ENCODE results near the gene NINJ1.
"Not testable (repeated sequence)": the region's sequence is repeated elsewhere in the genome, so short reads cannot be mapped to it uniquely, and the experiment has no call there.

The NINJ1 gene

DNA sequence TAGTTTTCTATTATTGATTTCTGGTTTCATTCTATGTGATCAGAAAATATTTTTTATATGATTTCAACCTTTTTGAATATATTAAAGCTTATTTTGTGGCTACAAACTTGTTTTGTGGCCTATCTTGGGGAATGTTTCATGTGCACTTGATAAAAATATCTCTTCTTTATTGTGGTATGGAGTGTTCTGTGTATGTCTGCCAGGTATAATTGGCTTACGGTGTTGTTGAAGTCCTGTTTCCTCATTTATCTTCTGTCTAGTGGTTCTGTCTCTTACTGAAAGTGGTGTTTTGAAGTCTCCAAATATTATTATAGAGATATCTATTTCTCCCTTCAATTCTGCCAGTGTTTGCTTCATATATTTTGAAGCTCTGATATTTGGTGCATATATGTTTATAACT lies 28.4 kb downstream of the NINJ1 start:
- H3K36me3 ChIP-seq (ENCODE audit: control insufficient read depth in 1 of 2, insufficient read depth in 2 of 2, low read length in 2 of 2): peaks cover 0 to 14% of the 10 kb centered on the region in 2 donors
- no peaks in the 10 kb centered on the region for H3K27me3 ChIP-seq (ENCODE audit: low read depth, low read length)
- H3K4me3 ChIP-seq (ENCODE audit: low read depth in 1 of 2, low read length in 2 of 2): no peak overlapping the region
- H3K9me3 ChIP-seq (ENCODE audit: control insufficient read depth in 1 of 2, low read length in 2 of 2): peaks cover 0 to 7% of the 10 kb centered on the region in 2 donors
- H3K27ac ChIP-seq (ENCODE audit: low read length): no peak overlapping the region
- no peaks in the 10 kb centered on the region for H3K4me1 ChIP-seq (ENCODE audit: control insufficient read depth in 1 of 2, insufficient read depth in 2 of 2, low read length in 2 of 2)

DNA sequence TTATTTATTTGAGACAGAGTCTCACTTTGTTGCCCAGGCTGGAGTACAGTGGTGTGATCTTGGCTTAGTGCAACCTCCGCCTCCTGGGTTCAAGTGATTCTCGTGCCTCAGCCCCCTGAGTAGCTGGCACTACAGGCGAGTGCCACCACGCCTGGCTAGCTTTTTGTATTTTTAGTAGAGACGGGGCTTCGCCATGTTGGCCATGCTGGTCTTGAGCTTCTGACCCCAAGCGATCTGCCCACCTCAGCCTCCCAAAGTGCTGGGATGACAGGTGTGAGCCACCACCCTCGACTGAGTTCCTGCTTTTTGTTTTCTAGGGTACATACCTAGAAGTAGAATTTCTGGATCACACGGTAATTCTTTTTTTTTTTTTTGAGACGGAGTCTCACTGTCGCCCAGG lies 33.0 kb downstream of the NINJ1 start:
- not testable (repeated sequence) for H3K9me3 ChIP-seq (ENCODE audit: control insufficient read depth in 1 of 2, low read length in 2 of 2); H3K4me3 ChIP-seq (ENCODE audit: low read depth in 1 of 2, low read length in 2 of 2); H3K36me3 ChIP-seq (ENCODE audit: control insufficient read depth in 1 of 2, insufficient read depth in 2 of 2, low read length in 2 of 2); H3K27ac ChIP-seq (ENCODE audit: low read length); H3K27me3 ChIP-seq (ENCODE audit: low read depth, low read length)
- peaks cover 21 to 33% of the 10 kb centered on the region in 2 donors for H3K4me1 ChIP-seq (ENCODE audit: control insufficient read depth in 1 of 2, insufficient read depth in 2 of 2, low read length in 2 of 2)

DNA sequence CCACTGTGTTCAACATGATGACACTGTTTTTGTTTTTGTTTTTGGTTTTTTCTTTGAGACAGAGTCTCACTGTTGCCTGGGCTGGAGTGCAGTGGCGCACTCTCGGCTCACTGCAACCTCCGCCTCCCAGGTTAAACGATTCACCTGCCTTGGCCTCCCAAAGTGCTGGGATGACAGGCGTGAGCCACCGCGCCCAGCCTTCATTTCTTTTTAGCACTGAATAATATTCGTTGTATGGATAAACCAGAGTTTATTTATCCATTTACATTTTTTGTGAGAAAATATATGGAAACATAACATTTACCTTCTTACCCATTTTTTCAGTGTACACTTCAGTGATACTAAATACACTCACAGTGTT lies 33.8 kb downstream of the NINJ1 start:
- Histone ChIP-seq H3K4me3 (ENCODE audit: low read depth in 1 of 2, low read length in 2 of 2) (no peak overlapping the region), H3K27me3 (ENCODE audit: low read depth, low read length) (no peaks in the 10 kb centered on the region), H3K27ac (ENCODE audit: low read length) (no peak overlapping the region), H3K9me3 (ENCODE audit: control insufficient read depth in 1 of 2, low read length in 2 of 2) (peaks cover 0 to 7% of the 10 kb centered on the region in 2 donors), H3K36me3 (ENCODE audit: control insufficient read depth in 1 of 2, insufficient read depth in 2 of 2, low read length in 2 of 2) (no peaks in the 10 kb centered on the region), H3K4me1 (ENCODE audit: control insufficient read depth in 1 of 2, insufficient read depth in 2 of 2, low read length in 2 of 2) (peaks cover 21 to 33% of the 10 kb centered on the region in 2 donors)

DNA sequence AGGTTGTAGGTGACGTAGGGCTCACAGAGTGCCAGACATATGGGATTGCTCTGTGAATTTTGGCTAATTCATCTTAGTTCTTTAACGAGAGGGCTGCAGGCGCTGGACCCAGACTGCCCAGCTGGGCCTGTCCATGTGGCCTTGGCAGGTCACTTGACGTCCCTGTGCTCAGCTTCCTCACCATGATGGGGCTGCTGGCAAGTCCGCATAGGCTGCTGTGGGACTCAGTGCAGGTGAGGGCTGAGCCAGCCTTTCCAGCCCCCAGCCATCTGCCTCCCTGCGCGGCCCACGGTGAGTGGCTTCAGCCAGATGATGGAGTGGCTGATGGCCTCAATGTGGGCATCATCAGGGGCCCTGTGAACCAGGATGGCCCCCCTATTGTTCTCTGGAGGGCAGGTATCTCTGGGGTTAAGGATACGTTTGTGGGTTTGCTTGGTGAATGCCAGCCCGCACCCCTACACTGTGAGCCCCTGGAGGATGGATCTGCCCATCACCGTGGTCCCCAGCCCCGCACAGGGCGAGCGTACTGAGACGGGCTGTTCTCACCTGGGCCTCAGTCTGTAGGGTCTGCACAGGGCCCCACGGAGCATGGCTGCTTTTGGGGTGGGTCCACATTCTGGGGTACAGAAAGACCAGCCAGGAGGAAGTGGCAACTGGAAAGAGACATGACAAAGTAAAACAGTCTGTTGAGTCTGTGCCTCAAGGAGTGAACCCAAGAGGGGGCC lies 34.3 kb downstream of the NINJ1 start:
- Histone ChIP-seq H3K27me3 (ENCODE audit: low read depth, low read length) (no peaks in the 10 kb centered on the region), H3K36me3 (ENCODE audit: control insufficient read depth in 1 of 2, insufficient read depth in 2 of 2, low read length in 2 of 2) (no peaks in the 10 kb centered on the region), H3K4me3 (ENCODE audit: low read depth in 1 of 2, low read length in 2 of 2) (no peak overlapping the region), H3K27ac (ENCODE audit: low read length) (peak overlapping the region; percentile 39), H3K9me3 (ENCODE audit: control insufficient read depth in 1 of 2, low read length in 2 of 2) (peaks cover 0 to 7% of the 10 kb centered on the region in 2 donors), H3K4me1 (ENCODE audit: control insufficient read depth in 1 of 2, insufficient read depth in 2 of 2, low read length in 2 of 2) (peaks cover 25 to 36% of the 10 kb centered on the region in 2 donors)

DNA sequence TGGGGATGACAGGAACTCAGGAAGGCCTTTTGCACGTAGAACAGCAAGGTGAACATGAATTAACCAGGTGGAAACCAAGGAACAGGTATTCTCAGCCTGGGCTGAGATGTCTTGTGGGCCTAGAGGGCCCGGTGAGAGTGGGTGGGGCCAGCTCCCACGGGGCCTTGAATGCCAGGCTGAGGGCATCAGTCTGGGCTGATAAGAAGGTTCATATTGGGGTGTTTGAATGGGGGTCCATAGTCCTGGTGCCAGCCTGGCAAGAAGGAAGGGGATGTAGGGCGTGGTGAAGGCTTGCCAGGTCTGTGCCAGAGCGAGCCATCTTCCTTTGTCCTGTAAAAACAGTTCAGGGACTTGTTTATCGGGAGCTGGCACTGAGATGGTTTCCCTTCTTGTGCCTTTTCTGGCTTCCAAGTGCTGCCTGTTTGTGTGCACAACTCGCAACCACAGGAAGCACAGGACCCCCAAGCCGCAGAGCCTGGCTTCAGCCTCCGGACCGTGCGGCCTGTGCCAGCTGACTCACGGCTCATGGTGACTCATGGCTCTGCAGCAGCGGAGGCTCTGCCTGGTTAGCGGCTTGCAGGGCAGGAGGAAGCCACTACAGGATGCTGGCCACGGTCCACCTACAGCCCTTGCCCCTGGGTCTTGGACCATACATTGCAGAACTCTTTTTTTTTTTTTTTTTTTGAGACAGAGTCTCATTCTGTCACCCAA lies 35.7 kb downstream of the NINJ1 start:
- peak overlapping the region; percentile 72 to 82 for H3K4me3 ChIP-seq (ENCODE audit: low read depth in 1 of 2, low read length in 2 of 2)
- peak overlapping the region; percentile 87 for H3K27ac ChIP-seq (ENCODE audit: low read length)
- H3K4me1 ChIP-seq (ENCODE audit: control insufficient read depth in 1 of 2, insufficient read depth in 2 of 2, low read length in 2 of 2): peaks cover 32 to 49% of the 10 kb centered on the region in 2 donors
- H3K36me3 ChIP-seq (ENCODE audit: control insufficient read depth in 1 of 2, insufficient read depth in 2 of 2, low read length in 2 of 2): no peaks in the 10 kb centered on the region
- H3K27me3 ChIP-seq (ENCODE audit: low read depth, low read length): no peaks in the 10 kb centered on the region
- H3K9me3 ChIP-seq (ENCODE audit: control insufficient read depth in 1 of 2, low read length in 2 of 2): no peaks in the 10 kb centered on the region

DNA sequence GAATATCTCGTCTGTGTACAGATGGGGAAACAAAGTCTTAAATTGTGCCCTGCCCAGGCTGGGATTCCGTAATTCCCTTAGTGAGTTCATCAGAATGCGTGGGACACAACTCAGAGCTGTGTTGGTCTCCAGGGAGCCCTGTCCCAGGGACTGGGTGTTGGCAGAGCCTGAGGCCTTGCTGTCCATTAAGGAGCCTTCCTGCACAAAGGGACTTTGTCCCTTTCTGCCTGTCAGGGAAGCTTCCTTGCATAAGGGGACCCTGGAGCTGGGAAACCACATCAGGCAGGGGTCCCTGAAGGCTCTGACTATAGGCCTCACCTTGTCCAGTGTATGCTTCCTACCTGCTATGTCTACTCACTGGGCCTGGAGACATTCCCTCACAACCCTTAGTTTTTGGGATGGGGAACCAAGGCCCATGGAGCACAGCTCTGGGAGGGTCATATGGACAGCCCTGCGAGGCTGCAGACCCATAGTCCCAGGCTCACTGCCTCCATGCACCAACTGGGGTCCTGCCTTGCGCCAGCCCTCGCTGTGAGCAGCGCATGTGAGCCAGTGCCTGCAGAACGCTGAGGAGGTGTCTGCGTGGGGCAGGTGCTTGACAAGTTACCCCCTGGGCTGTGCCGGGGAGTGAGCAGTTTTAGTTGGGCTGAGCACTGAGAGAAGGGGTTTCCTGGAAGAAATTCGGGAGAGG lies 36.4 kb downstream of the NINJ1 start:
- Histone ChIP-seq H3K9me3 (ENCODE audit: control insufficient read depth in 1 of 2, low read length in 2 of 2) (no peaks in the 10 kb centered on the region), H3K27ac (ENCODE audit: low read length) (peak overlapping the region; percentile 87), H3K4me1 (ENCODE audit: control insufficient read depth in 1 of 2, insufficient read depth in 2 of 2, low read length in 2 of 2) (peaks cover 38 to 56% of the 10 kb centered on the region in 2 donors)

DNA sequence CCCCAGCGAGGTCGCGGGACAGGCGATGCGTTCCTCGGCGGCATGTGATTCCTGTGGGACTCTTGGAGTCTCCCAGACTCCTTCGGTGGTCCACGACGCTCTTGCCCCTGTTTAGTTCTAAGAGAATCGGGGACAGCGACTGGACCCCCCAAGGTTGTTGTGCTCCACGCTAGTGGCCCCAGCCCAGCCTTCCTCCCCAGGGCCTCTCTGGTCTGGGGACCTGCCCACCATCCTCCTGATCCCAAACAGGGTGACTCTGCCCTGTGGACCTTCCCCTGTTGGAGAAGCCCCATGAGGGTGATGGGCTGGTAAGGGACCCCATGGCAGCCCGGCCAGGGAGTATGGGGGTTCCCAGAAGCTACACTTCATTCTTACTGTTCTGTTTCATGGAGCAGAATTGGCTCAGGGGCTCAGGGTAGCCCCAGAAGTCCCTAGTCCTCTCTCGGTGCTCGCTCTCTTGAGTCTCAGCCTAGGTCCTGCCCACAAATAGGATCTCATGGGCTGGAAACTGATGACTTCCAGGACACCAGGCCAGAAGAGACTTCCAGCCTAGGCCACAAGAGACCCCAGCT lies 37.2 kb downstream of the NINJ1 start:
- Histone ChIP-seq H3K36me3 (ENCODE audit: control insufficient read depth in 1 of 2, insufficient read depth in 2 of 2, low read length in 2 of 2) (no peaks in the 10 kb centered on the region), H3K4me3 (ENCODE audit: low read depth in 1 of 2, low read length in 2 of 2) (peak overlapping the region; percentile 72 to 82), H3K4me1 (ENCODE audit: control insufficient read depth in 1 of 2, insufficient read depth in 2 of 2, low read length in 2 of 2) (peaks cover 38 to 57% of the 10 kb centered on the region in 2 donors), H3K27me3 (ENCODE audit: low read depth, low read length) (no peaks in the 10 kb centered on the region), H3K9me3 (ENCODE audit: control insufficient read depth in 1 of 2, low read length in 2 of 2) (no peaks in the 10 kb centered on the region), H3K27ac (ENCODE audit: low read length) (peak overlapping the region; percentile 87)

More for the DNA sequence above, 36.4 kb downstream of the NINJ1 start:
- Histone ChIP-seq H3K27me3 (ENCODE audit: low read depth, low read length) (no peaks in the 10 kb centered on the region), H3K36me3 (ENCODE audit: control insufficient read depth in 1 of 2, insufficient read depth in 2 of 2, low read length in 2 of 2) (no peaks in the 10 kb centered on the region), H3K4me3 (ENCODE audit: low read depth in 1 of 2, low read length in 2 of 2) (peak overlapping the region; percentile 72 to 82)

DNA sequence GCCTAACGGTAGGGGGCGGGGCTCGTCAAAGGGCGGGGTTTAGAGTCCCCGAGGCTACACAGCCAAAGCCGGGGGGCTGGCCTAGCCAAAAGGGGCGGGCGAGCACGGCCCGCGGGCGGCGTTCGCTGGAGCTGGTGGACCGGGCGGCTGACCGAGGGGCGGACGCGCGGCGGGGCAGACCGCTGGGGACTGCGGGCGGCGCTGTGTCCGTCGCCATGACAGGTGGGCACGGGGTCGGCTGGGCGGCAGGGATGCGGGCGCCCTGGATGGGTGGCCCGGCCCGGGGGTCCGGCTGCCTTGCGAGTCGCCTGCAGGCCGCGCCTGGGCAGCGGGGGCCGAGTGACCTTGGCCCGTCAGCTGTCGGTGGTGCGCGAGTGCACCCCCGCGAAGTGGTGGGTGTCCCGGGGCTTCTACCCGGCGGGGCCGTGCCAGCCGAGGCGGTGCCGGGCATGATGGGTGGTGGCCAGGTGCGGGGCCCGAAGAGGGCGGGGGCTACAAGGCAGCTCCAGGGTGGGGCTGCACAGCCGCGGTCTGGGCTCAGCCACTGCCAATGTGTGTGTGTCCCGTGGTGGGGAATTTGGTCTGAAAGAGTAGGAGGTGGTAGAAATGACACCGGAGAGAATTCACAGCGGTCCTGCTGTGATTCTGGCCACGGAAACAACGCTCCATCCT lies 37.8 kb downstream of the NINJ1 start, which contains the start of gene CARD19:
Gene CARD19 (plus strand): TSS at position 87 of the 672 bp plus-strand sequence. CDS start 129 bp downstream, at position 216.
- Histone ChIP-seq H3K4me1 (ENCODE audit: control insufficient read depth in 1 of 2, insufficient read depth in 2 of 2, low read length in 2 of 2) (peaks cover 38 to 57% of the 10 kb centered on the region in 2 donors), H3K4me3 (ENCODE audit: low read depth in 1 of 2, low read length in 2 of 2) (peak within 1 kb of the TSS; percentile 72 to 82), H3K27ac (ENCODE audit: low read length) (peak within 1 kb of the TSS; percentile 90), H3K36me3 (ENCODE audit: control insufficient read depth in 1 of 2, insufficient read depth in 2 of 2, low read length in 2 of 2) (no peaks in the 10 kb centered on the region), H3K27me3 (ENCODE audit: low read depth, low read length) (no peaks in the 10 kb centered on the region), H3K9me3 (ENCODE audit: control insufficient read depth in 1 of 2, low read length in 2 of 2) (peaks cover 0 to 5% of the 10 kb centered on the region in 2 donors)

DNA sequence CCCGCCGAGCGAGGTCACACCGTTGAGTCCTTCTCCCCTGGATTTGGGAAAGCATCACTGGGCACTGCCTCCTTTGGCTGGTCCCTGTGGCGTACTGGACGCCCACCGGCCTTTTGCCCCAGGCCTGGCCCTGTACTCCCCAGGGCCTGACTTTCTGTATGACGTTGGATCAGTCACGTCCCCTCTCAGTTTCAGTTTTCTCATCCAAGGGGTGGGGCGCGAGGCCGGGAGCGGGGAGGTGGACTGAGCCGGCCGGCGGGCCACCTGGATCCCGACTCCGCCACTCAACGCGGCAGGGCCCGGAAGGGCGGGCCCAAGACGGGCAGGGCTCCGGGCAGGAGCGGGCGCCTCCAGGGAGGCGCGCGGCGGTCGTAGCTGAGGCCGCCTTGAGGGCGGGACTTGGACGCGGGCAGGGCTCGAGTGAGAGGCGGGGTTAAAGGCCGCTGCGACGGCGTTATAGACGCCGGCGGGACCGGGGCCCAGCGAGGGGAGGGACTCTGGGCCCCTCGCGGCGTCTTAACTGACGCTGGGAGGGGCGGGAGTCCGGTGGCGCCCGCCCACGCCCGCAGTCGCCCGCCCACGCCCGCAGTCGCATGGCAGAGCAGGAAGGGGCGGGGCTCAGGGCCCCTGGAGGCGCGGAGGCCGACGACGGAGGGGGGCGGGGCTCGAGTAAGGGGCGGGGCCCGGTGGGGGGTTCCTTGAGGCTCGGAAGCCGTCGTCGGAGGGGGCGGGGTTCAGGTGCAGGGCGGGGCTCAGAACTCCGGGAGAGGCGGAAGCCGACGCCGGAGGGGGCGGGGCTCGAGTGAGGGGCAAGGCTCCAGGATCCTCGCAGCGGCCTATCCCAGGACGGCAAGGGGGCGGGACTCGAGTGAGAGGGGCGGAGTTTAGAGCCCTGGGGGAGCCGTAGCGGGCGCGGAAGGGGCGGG lies 38.6 kb downstream of the NINJ1 start:
- peak overlapping the region; percentile 50 to 82 for H3K4me3 ChIP-seq (ENCODE audit: low read depth in 1 of 2, low read length in 2 of 2)
- H3K4me1 ChIP-seq (ENCODE audit: control insufficient read depth in 1 of 2, insufficient read depth in 2 of 2, low read length in 2 of 2): peaks cover 38 to 57% of the 10 kb centered on the region in 2 donors
- H3K27me3 ChIP-seq (ENCODE audit: low read depth, low read length): no peaks in the 10 kb centered on the region
- H3K27ac ChIP-seq (ENCODE audit: low read length): peak overlapping the region; percentile 90
- H3K36me3 ChIP-seq (ENCODE audit: control insufficient read depth in 1 of 2, insufficient read depth in 2 of 2, low read length in 2 of 2): no peaks in the 10 kb centered on the region
- H3K9me3 ChIP-seq (ENCODE audit: control insufficient read depth in 1 of 2, low read length in 2 of 2): peaks cover 0 to 11% of the 10 kb centered on the region in 2 donors

DNA sequence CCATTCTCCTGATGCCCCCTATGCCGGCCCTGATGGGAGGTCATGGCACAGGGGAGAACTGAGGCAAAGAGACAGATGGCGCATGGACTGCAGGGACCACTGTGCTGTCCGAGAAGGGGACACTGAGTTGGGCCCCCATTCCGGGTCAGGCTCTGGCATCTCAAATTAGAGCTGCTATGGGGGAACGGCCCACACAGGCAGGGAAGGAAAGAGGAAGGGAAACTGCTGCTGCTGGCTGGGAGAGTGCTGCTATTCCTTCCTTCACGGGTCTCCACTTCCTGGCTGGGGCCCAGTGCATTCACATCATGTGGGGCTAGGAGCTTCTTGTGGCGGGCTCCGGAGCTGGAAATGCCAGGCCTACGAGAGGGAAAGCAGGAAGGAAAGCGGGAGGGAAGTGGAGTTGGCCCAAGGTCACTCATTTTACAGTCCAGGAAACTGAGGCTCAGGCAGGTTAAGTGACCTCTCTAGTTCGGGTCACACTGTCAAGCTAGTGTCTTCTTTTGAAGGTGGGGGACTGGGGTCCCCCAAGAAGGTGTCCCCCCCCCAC lies 39.3 kb downstream of the NINJ1 start:
- Histone ChIP-seq H3K4me1 (ENCODE audit: control insufficient read depth in 1 of 2, insufficient read depth in 2 of 2, low read length in 2 of 2) (peaks cover 38 to 55% of the 10 kb centered on the region in 2 donors), H3K4me3 (ENCODE audit: low read depth in 1 of 2, low read length in 2 of 2) (peak overlapping the region in 1 of 2 donors; percentile 54), H3K27ac (ENCODE audit: low read length) (peak overlapping the region; percentile 90), H3K27me3 (ENCODE audit: low read depth, low read length) (no peaks in the 10 kb centered on the region), H3K9me3 (ENCODE audit: control insufficient read depth in 1 of 2, low read length in 2 of 2) (peaks cover 0 to 11% of the 10 kb centered on the region in 2 donors), H3K36me3 (ENCODE audit: control insufficient read depth in 1 of 2, insufficient read depth in 2 of 2, low read length in 2 of 2) (no peaks in the 10 kb centered on the region)

Measured in muscle layer of duodenum (tissue), 2 donors.